ENCODE data around the gene DLG5.

GRCh38 chr10:77962350-77963146 is 36.0 kb upstream of the DLG5 start:
- TF ChIP-seq CTCF (IDR thresholded peaks at IDR 0.05) (no peak), POLR2A (IDR thresholded peaks at IDR 0.05) (no peak)

Data from Peyer's patch (tissue), 4 donors.